Hepatocyte (in vitro differentiated cells): ENCODE results near the gene DCP2. TPM values are rescaled to one million over a fixed set of nuclear protein-coding genes. Genes with fewer than 3 reads are reported as not detected.

Experiments
- DNase-seq: peaks from one replicate; pipeline ENCODE4 v3.0.0-alpha.2; 2016; ENCODE audit warnings: low spot score
- H2AFZ ChIP-seq: fragments of 200-600 bp; sonication (generic); 2 replicates; pipeline ENCODE4 v1.6.0; 2016; ENCODE audit warnings: antibody characterized with exemption, mild to moderate bottlenecking
- H3K27ac ChIP-seq: fragments of 200-600 bp; sonication (generic); 2 replicates; pipeline ENCODE4 v1.5.1; 2016; ENCODE audit warnings: mild to moderate bottlenecking
- H3K27me3 ChIP-seq: fragments of 200-600 bp; sonication (generic); 2 replicates; pipeline ENCODE4 v1.6.1; 2016
- H3K36me3 ChIP-seq: fragments of 200-600 bp; sonication (generic); replicated peaks from 2 replicates; pipeline ENCODE4 v1.5.1; 2016; ENCODE audit warnings: low read depth; ENCODE audit not compliant: insufficient read depth
- H3K4me1 ChIP-seq: fragments of 200-600 bp; sonication (generic); 2 replicates; pipeline ENCODE4 v1.5.1; 2016; ENCODE audit warnings: mild to moderate bottlenecking, moderate library complexity; ENCODE audit not compliant: insufficient read depth
- H3K4me2 ChIP-seq: fragments of 200-600 bp; sonication (generic); 2 replicates; pipeline ENCODE4 v1.6.0; 2016
- H3K4me3 ChIP-seq: fragments of 200-600 bp; sonication (generic); 2 replicates; pipeline ENCODE4 v1.5.1; 2016; ENCODE audit warnings: mild to moderate bottlenecking
- H3K79me2 ChIP-seq: fragments of 200-600 bp; sonication (generic); 2 replicates; pipeline ENCODE4 v1.6.0; 2017; ENCODE audit warnings: mild to moderate bottlenecking
- H3K9me2 ChIP-seq: fragments of 200-600 bp; sonication (generic); replicated peaks from 2 replicates; pipeline ENCODE4 v1.6.0; 2017; ENCODE audit warnings: mild to moderate bottlenecking; ENCODE audit not compliant: insufficient read depth
- H3K9me3 ChIP-seq: fragments of 200-600 bp; sonication (generic); 2 replicates; pipeline ENCODE4 v1.5.1; 2016; ENCODE audit warnings: low read depth, mild to moderate bottlenecking
- H4K20me1 ChIP-seq: fragments of 200-600 bp; sonication (generic); 2 replicates; pipeline ENCODE4 v1.6.0; 2016; ENCODE audit warnings: mild to moderate bottlenecking; ENCODE audit not compliant: insufficient read depth, poor library complexity, severe bottlenecking
- CTCF ChIP-seq: fragments of 200-600 bp; sonication (generic); IDR thresholded peaks from 2 replicates; pipeline ENCODE4 v1.5.1; 2016; ENCODE audit warnings: antibody characterized with exemption, mild to moderate bottlenecking; ENCODE audit not compliant: poor library complexity
- EZH2 ChIP-seq: fragments of 200-600 bp; sonication (generic); IDR thresholded peaks from 2 replicates; pipeline ENCODE4 v1.6.1; 2016; ENCODE audit warnings: antibody characterized with exemption, mild to moderate bottlenecking, borderline replicate concordance
- EZH2phosphoT487 ChIP-seq: fragments of 200-600 bp; sonication (generic); IDR thresholded peaks from one replicate; pipeline ENCODE4 v1.6.1; 2018; ENCODE audit warnings: antibody characterized with exemption, mild to moderate bottlenecking, low read depth, moderate library complexity; ENCODE audit not compliant: unreplicated experiment, severe bottlenecking
- WGBS: methylation state at CpG from one replicate; pipeline ENCODE4 v1.1.6; 2016; ENCODE audit warnings: low lambda C conversion rate; ENCODE audit errors: missing lambda C conversion rate; 5-methylcytosine and 5-hydroxymethylcytosine counted together
- polyA plus RNA-seq: library from polyadenylated mRNA; unstranded; fragments of >200 nt; fragmentation: Nextera tagmentation; extraction: Ambion mirVana; gene quantifications from 2 replicates; pipeline ENCODE4 v1.2.1, GENCODE V29; 2016
- total RNA-seq: library from RNA; depleted of rRNA; stranded (reverse); fragments of >200 nt; gene quantifications from 2 replicates; pipeline ENCODE4 v1.2.3, GENCODE V29; 2014

Gene DCP2
- total and polyA plus RNA-seq, 2 experiments from 2014 or later: 8.8 to 41.9 TPM

GRCh38 chr5:112979723-112980122, 3.1 kb downstream of the DCP2 start:
- TF ChIP-seq EZH2 (no peak), CTCF (no peak), EZH2phosphoT487 (no peak)
- Histone ChIP-seq H3K27me3 (no peaks in the 10 kb centered on the region), H3K9me3 (no peaks in the 10 kb centered on the region), H3K4me3 (no peak overlapping the region), H3K36me3 (no peaks in the 10 kb centered on the region), H3K9me2 (no peaks in the 10 kb centered on the region), H3K27ac (no peak overlapping the region), H3K79me2 (peaks cover 76% of the 10 kb centered on the region), H3K4me2 (peak overlapping the region; percentile 84), H2AFZ (no peak overlapping the region), H4K20me1 (peaks cover 42% of the 10 kb centered on the region), H3K4me1 (peaks cover 14% of the 10 kb centered on the region)
- WGBS: 65% methylated on average over 3 of the region's 3 CpGs
- DNase-seq: no peak

GRCh38 chr5:112983363-112983762, 6.8 kb downstream of the DCP2 start:
- TF ChIP-seq EZH2phosphoT487 (no peak), CTCF (no peak), EZH2 (no peak)
- no peak overlapping the region for H3K4me3 ChIP-seq
- no peak overlapping the region for H2AFZ ChIP-seq
- no peak overlapping the region for H3K27ac ChIP-seq
- H3K79me2 ChIP-seq: peaks cover 99% of the 10 kb centered on the region
- peaks cover 60% of the 10 kb centered on the region for H4K20me1 ChIP-seq
- no peaks in the 10 kb centered on the region for H3K9me2 ChIP-seq
- no peaks in the 10 kb centered on the region for H3K9me3 ChIP-seq
- DNase-seq: no peak
- H3K36me3 ChIP-seq: no peaks in the 10 kb centered on the region
- no peak overlapping the region for H3K4me2 ChIP-seq
- WGBS: 74% methylated on average over 2 of the region's 2 CpGs
- peaks cover 12% of the 10 kb centered on the region for H3K4me1 ChIP-seq
- no peaks in the 10 kb centered on the region for H3K27me3 ChIP-seq

GRCh38 chr5:112986224-112986623, 9.6 kb downstream of the DCP2 start:
- Histone ChIP-seq H4K20me1 (peaks cover 52% of the 10 kb centered on the region), H3K79me2 (peaks cover 99% of the 10 kb centered on the region), H3K36me3 (no peaks in the 10 kb centered on the region), H3K4me1 (no peaks in the 10 kb centered on the region), H3K27ac (no peak overlapping the region), H2AFZ (no peak overlapping the region), H3K4me2 (no peak overlapping the region), H3K9me3 (no peaks in the 10 kb centered on the region), H3K27me3 (no peaks in the 10 kb centered on the region), H3K9me2 (no peaks in the 10 kb centered on the region), H3K4me3 (no peak overlapping the region)
- 91% methylated on average over 4 of the region's 4 CpGs for WGBS
- DNase-seq: no peak
- TF ChIP-seq CTCF (no peak), EZH2 (no peak), EZH2phosphoT487 (no peak)
